Measurements from ENCODE around the gene CFAP410. TPM values are rescaled to one million over a fixed set of nuclear protein-coding genes. Genes with fewer than 3 reads are reported as not detected.

Gene CFAP410
- total RNA-seq, 1 experiment from 2014 or later: 5.9 TPM

DNA sequence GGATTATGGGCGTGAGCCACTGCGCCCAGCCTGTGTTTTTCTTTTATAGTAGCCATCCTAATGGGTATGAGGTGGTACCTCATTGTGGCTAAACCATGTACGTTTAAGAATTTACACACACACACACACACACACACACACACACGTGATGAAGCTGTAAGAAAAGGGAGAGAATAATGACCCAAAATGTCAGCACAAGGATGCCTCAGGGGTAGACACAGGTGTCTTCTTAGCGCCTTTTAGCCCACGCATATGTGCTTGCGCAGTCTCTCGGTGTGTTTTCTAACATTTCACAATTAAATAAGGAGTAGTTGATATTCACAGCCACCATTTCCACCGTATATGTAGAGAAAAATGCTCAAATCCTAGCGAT, 40.1 kb downstream of the CFAP410 start:
- DNase-seq (ENCODE audit: low read depth): peak; percentile 35

DNA sequence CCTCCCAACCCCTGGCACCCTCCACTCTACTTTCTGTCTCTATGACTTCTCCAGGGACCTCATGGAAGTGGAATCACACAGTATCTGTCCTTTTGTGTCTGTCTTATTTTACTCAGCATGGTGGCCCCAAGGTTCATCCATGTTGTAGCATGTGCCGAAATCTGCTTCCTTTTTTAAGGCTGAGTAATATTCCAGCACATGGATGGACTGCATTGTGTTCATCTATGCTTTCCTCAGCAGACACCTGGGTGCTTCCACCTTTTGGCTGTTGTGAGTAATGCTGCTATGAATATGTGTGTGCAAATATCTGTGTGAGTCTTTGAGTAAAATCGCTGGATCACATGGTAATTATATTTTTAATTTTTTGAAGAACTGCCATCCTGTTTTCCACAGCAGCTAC, 40.9 kb downstream of the CFAP410 start:
- DNase-seq (ENCODE audit: low read depth): no peak

DNA sequence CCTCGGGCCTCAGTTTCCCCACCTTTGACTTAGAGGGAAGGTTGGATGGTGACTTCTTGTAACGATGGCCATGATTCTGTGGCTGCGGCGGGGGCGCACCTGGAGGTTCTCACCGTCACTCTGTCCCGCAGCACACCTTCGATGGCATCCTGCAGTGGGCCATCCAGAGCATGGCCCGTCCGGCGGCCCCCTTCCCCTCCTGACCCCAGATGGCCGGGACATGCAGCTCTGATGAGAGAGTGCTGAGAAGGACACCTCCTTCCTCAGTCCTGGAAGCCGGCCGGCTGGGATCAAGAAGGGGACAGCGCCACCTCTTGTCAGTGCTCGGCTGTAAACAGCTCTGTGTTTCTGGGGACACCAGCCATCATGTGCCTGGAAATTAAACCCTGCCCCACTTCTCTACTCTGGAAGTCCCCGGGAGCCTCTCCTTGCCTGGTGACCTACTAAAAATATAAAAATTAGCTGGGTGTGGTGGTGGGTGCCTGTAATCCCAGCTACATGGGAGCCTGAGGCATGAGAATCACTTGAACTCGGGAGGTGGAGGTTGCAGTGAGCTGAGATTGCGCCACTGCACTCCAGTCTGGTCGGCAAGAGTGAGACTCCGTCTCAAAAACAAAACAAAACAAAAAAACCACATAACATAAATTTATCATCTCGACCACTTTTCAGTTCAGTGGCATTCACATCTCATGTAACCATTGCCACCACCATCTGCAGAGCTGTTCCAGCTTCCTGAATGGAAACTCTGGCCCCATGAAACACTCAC, 41.5 kb downstream of the CFAP410 start:
- peak; percentile 79 for DNase-seq (ENCODE audit: low read depth)

DNA sequence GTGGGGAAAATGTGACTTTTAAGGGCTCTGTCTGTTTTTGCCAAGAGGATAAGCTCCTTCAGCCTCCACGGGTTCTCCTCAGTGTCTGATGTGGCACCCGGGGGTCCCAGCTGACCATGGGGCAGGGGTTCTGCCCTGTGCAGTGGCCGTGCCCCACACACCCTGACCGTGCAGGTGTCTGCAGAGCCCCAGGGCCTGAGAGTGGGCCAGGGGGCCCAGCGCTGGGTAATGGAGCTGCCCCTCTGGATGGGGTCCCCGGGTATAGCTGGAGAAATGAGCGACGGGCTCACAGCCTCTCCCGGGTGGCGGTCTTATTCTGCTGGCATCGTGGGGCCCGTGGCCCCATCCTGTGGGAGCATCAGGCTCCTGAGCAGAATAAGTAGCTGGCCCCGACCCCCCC, 42.3 kb downstream of the CFAP410 start:
- no peak for DNase-seq (ENCODE audit: low read depth)

DNA sequence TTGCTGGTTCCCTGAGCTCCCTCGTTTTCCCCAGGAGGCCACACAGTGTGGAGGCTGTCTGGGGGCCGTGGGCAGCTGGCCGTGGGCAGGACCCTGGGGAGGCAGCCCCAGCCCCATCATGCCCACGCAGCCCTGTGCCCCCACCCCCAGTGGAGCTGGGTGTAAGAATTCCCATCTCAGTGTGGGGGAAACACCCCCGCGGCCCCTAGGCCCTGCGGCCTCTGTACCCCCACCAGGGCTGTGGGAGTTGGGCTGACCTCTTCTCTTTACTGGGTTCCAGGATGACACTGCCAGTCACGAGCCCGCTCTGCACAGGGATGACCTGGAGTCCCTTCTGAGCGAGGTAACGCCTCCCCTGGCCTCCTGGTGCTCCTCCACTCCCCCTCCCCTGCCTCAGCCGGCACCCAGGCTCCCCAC, 43.1 kb downstream of the CFAP410 start:
- DNase-seq (ENCODE audit: low read depth): no peak

DNA sequence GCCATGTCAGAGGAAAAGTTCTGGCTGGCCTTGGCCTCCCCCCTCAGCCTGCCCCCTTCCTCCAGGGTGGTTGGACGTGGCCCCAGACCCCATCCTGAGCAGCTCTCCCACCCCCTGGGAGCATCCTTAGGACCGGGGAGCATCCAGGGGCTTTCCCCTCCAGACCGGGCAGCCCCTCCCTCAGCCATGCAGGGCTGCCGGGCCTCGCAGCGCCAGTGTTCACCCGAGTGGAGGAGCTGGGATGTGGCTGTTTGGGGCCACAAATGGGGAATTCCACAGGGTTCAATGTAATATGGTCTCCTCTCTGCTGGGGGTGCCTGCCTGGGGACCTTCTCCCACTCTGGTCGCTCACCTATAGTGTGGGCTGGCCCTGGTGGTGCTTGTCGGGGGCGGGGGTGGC, 43.5 kb downstream of the CFAP410 start:
- DNase-seq (ENCODE audit: low read depth): no peak

DNA sequence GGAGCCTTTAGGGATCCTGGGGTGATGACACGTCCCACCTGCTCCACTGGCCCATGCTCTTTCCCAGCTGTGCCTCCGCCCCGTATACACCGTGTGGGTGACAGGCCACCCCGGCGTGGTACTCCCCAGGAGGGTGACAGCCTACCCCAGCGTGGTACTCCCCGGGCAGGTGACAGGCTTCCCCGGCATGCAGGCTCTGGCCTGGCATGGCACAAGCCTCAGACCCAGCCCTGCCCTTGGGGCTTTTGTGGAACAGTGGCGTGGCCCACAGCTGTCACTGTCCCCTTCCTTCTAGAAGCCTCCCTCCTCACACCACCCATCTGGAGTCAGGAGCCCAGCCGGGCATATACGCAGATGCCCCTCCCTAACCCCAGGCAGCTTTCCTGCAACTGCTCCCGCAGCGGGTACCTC, 44.0 kb downstream of the CFAP410 start:
- peak; percentile 42 for DNase-seq (ENCODE audit: low read depth)

DNA sequence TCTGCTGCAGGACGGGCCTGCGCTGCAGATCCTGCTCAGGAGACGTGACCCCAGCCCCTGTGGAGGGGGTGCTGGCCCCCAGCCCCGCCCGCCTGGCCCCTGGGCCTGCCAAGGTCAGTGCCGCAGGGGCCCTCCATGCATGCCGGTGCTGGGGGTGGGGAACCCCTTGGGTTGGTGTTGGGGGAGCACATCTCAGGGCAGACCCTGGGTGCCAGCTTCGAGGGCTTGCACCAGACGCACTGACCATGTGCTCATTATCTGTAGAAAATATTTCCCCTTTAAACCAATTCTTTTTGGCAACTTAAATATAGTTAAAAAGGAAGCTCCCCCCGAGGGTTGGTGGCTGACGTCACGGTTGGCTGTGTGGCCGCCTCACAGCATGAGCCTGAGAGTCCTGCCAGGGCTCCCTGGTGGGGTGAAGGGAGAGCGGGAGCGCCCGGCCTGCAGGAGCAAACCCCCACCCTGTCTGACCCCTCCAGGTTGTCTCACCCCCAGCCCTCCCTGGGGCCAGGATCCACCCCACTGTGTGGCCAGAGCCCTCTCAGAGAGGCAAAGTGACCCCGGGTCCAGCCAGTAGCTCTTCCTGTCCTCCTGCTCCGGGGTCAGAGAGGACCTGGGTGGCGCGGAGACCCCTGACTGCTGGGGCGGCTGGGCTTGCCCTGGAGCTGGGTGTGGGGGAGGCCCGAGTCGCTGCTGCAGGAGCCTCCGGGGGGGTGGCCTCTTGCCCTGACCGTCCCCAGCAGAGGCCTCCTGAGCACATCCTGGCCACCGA, 44.6 kb downstream of the CFAP410 start:
- DNase-seq (ENCODE audit: low read depth): peak; percentile 61

DNA sequence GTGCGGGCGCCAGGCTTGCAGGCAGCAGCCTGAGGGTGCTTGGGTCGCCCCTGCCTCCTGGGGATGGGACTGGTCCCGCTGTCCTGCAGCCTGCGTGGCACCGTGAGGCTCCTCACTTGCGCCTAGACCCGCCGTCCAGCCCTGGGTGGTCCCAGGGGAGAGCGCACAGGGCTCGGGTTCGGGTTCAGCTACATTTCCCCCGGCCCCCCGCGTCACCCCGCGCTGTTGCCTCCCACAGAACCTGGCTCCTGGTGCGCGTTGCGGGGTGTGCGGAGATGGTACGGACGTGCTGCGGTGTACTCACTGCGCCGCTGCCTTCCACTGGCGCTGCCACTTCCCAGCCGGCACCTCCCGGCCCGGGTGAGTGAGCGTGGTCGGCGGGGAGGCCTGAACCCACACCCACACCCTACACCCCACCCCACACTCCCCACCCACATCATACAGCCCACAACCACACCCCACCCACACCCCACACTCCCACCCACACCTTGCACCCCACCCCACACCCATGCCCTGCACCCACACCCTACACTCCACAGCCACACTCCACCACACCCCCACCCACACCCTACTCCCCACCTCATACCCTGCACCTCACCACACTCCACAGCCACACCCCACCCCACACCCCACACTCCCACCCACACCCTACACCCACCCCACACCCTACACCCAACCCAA, 45.5 kb downstream of the CFAP410 start:
- DNase-seq (ENCODE audit: low read depth): no peak

DNA sequence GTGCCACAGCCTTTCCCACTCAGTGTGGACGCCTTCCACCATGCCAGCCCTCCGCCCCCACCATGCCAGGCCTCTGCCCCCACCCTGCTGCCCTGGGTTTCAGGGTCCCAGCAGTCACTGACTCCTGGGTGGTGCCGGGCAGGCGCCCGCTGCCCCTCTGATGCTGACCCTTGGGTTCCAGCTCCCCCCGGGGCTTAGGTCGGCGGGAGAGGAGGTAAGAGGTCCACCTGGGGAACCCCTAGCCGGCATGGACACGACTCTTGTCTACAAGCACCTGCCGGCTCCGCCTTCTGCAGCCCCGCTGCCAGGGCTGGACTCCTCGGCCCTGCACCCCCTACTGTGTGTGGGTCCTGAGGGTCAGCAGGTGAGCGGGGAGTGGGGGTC, 46.4 kb downstream of the CFAP410 start:
- no peak for DNase-seq (ENCODE audit: low read depth)

DNA sequence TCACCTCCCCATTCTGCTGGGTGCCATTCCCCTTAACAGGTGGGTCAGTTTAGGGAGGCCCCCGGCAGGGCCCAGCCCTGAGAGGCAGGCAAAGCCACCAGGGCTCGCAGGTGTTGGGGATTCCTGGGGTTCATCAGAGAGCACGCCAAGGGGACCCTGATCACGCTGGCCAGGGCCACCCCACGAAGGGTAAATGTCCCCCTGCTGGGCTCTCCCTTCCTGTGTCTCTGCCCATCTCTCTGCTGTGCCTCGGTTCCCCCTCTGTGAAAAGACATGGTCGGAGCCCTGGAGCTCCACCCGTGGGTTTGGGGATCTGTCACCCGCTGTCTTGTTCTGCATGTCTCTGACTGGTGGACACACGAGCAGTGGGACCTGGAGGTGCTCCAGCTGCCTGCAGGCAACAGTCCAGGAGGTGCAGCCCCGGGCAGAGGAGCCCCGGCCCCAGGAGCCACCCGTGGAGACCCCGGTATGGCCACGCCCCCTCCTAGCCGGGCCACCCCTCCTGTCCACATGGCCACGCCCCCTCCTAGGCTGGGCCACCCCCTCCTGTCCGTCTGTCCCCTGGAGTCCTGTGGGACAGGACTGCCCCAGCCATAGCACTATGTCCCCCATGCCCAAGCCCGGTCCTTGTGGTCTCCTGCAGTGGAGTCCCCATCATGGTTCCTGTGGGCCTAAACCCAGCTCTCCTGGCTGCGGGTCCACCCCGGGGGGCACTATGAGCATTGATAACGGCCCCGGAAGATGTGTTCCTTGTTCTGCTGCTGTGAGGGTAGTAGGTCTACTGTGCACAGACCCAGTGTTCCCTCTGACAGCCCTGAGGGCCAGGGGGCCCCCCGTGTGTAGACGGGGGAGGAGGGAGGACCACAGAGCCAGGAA, 47.0 kb downstream of the CFAP410 start:
- DNase-seq (ENCODE audit: low read depth): no peak

DNA sequence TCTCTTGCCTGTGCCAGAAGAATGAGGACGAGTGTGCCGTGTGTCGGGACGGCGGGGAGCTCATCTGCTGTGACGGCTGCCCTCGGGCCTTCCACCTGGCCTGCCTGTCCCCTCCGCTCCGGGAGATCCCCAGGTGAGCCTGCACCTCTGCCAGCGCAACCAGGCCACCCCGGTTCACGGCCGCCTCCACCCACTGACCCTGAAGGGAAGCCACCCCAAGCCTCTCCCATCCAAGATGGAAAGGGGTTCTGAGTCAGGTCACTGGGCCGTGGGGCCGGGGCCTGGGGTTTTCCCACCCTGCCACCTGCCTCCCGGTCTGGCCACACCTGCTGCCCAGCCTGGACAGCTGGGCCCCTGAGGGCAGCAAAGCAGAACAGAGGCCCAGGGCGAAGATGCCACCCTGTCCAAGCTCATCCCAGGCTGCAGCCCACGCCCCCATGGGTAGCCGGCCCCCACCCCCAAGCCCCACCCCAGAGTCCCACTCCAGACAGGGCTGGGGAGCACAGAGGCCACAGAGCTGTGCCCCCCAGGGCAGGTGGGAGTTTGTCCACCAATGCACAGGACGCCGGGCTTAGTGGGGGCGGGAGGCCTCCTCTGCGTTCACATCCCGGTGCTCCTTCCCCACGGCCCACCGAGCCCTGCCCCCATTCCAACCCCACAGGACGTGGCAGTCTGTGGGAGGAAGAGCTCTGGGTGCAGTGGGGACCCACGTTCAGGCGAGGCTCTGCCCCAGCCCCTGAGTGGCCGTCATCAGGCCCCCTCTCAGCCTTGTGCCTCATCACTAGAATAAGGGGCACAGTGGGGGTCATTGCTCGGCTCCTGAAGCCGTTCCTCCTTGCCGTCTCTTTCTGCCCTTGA, 47.9 kb downstream of the CFAP410 start:
- DNase-seq (ENCODE audit: low read depth): no peak

DNA sequence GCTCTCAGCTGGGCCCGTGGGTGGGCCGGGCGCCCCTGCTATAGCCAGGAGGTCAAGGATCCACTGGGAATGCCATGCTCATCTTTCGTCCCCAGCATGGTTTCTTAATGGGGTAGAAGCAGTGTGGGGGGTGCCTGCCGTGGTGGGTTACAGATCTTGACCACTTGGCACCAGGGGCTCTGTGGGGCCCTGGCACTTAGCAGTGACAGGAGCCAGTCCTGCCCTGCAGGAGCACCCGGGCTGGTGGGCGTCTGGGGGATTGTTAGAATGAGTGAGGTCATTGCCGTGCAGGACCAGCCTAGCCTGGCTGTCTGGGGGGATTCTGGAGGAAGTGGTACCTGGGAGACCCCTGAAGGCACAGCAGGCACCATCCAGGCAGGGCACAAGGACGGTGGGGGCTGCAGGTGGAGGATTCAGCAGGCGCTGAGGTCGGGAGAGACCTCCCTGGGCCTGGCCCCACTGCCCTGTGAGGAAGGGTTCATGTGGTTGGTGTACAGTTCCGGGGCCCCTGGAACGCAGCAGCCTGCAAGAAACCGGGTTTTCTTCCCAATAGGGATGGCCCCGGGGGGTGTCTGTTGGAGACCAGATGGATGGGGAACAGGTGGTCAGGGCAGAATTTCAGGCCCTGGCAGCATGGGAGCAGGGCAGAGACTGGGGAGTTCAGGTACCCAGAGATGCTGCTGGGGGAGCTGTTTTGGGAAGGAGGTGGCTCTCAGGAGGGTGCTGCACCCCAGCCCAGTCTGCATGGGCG, 48.7 kb downstream of the CFAP410 start:
- DNase-seq (ENCODE audit: low read depth): no peak

DNA sequence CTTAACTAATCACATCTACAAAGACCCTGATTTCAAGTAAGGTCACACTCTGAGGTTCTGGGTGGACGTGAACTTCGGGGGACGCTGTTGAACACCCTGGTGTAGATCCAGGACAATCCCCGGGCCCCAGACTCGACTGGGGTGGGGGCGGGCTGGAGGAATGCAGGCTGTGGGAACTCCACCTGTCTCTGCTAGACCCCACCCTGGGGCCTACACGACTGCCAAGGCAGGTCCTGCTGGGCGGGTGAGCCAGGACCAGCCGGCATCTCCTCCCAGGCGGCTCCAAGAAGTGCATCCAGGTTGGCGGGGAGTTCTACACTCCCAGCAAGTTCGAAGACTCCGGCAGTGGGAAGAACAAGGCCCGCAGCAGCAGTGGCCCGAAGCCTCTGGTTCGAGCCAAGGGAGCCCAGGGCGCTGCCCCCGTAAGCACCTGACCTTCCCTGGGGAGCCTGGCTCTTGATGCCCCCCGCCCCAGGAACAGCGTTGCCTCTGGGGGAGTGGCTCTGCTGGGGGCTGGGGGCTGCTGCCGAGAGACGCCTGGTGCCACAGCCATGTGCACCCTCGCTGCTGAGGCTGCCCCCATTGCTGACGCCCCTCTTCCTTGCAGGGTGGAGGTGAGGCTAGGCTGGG, 49.7 kb downstream of the CFAP410 start:
- DNase-seq (ENCODE audit: low read depth): no peak

DNA sequence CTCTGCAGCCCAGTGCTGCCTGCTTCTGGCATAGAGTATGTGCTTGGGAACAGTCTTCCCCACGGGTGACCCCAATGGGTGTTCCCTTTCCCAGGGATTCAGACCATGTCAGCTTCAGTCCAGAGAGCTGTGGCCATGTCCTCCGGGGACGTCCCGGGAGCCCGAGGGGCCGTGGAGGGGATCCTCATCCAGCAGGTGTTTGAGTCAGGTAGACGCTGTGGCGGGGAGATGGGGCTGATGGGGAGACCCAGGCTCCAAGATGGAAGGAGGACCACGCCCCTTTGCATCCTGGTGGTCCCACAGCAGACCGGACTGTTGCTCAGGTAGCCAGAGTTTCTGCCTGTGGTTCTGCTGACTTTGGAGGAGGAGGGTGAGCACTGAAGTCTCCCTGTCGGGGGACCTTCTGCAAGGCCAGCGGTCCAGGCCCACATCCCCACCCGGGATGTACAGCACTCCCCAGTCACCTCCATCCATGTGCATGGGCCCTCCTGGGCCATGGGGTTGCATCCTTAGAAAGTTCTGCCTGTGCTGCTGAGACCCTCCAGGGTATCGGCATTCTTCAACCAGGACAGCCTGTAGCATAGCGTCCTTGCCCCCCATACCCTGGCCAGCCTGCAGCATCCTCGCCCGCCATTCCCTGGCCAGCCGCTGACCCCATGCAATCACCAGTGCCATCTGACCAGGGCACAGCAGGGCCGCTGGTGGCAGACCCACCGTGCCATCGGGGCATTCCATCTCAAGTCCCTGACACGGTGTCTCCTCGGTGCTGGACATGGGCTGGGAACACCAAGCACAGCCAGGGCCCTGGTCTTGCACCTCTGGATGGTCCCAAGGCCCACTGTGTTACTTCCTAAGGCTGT, 50.7 kb downstream of the CFAP410 start:
- no peak for DNase-seq (ENCODE audit: low read depth)

DNA sequence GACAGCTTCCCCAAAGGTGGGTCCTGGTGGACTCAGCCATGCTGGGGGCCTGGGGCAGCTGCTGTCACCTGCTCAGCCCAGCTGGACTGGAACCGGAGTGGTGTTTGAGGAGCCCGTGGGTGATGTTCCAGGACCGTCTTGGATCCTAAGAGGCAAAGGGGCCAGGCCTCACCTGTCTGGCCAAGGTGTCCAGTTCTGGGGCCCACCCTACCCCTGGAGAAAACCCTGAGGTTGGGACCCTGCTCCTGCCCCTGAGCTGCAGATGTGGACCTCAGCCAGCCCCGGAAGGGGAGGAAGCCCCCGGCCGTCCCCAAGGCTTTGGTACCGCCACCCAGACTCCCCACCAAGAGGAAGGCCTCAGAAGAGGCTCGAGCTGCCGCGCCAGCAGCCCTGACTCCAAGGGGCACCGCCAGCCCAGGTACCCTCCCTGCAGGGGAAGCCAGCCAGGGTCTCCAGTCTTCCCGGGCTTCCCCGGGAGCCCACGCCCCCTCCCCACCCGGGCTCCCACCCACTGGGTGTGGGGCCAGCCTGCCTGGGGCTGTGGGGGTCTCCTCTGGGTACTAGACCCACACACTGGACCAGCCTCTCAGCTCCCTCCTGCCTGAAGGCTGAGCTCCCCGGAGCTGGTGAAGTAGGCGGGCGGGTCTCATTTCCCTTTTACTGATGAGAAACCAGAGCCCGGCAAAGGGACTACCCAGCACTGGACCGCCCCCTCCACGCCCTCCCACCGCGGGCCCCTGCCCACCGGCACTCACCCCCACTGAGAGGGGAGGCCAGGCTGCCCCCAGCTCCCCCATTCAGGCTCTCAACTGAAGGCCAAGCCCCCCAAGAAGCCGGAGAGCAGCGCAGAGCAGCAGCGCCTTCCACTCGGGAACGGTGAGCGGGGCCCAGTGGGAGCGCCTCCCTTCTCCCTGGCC, 52.2 kb downstream of the CFAP410 start:
- no peak for DNase-seq (ENCODE audit: low read depth)

DNA sequence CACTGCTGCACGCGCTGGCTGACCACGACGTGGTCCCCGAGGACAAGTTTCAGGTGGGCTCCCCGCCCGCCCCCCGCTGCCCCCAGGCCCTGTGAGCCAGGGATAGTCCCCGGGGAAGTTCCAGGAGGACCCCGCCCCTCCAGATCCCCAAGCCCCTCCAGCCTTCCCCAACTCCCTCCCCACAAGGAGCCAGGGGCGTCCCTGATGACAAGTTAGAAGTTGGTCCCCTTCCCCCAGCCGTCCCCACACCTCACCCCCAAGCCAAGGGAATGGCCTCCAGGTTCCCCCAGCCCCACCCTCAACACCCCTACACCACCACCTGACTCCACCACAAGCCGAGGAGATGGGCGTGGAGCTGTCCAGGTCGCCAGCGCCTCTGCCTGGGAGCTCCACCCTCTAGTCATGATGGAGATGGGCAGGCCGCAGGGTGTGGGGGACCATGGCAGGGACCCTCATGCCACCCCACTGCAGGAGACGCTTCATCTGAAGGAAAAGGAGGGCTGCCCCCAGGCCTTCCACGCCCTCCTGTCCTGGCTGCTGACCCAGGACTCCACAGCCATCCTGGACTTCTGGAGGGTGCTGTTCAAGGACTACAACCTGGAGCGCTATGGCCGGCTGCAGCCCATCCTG, 53.0 kb downstream of the CFAP410 start:
- no peak for DNase-seq (ENCODE audit: low read depth)
